K562 (cell line): ENCODE measurements around the gene MED13L.

Experiments used
- FOSL1 ChIP-seq: fragments of 200-800 bp; sonication (Bioruptor generic); conservative IDR thresholded peaks from 2 replicates; pipeline ENCODE4 v1.6.1; 2016; ENCODE audit warnings: missing genetic modification characterization, missing compliant biosample characterization
- TF ChIP-seq, protein P1 (sequence below): sonication (generic); formaldehyde crosslinking; IDR thresholded peaks from 2 replicates; pipeline ENCODE4 v1.8.1; 2022; ENCODE audit warnings: missing genetic modification reagents

- no peak for TF ChIP-seq FOSL1 (tag)
- TF ChIP-seq, protein P1, sequence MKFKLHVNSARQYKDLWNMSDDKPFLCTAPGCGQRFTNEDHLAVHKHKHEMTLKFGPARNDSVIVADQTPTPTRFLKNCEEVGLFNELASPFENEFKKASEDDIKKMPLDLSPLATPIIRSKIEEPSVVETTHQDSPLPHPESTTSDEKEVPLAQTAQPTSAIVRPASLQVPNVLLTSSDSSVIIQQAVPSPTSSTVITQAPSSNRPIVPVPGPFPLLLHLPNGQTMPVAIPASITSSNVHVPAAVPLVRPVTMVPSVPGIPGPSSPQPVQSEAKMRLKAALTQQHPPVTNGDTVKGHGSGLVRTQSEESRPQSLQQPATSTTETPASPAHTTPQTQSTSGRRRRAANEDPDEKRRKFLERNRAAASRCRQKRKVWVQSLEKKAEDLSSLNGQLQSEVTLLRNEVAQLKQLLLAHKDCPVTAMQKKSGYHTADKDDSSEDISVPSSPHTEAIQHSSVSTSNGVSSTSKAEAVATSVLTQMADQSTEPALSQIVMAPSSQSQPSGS (CRISPR knock-in tag), result no peak
Observed at GRCh38 chr12:116199160-116199706, 78.3 kb downstream of the MED13L start.
